Hepatocyte (in vitro differentiated cells): Measurements from ENCODE around the gene OSBPL2. TPM values are rescaled to one million over a fixed set of nuclear protein-coding genes. Genes with fewer than 3 reads are reported as not detected.

Experiments used
- DNase-seq: peaks from one replicate; pipeline ENCODE4 v3.0.0-alpha.2; 2016; ENCODE audit warnings: low spot score
- H2AFZ ChIP-seq: fragments of 200-600 bp; sonication (generic); 2 replicates; pipeline ENCODE4 v1.6.0; 2016; ENCODE audit warnings: antibody characterized with exemption, mild to moderate bottlenecking
- H3K27ac ChIP-seq: fragments of 200-600 bp; sonication (generic); 2 replicates; pipeline ENCODE4 v1.5.1; 2016; ENCODE audit warnings: mild to moderate bottlenecking
- H3K27me3 ChIP-seq: fragments of 200-600 bp; sonication (generic); 2 replicates; pipeline ENCODE4 v1.6.1; 2016
- H3K36me3 ChIP-seq: fragments of 200-600 bp; sonication (generic); replicated peaks from 2 replicates; pipeline ENCODE4 v1.5.1; 2016; ENCODE audit warnings: low read depth; ENCODE audit not compliant: insufficient read depth
- H3K4me1 ChIP-seq: fragments of 200-600 bp; sonication (generic); 2 replicates; pipeline ENCODE4 v1.5.1; 2016; ENCODE audit warnings: mild to moderate bottlenecking, moderate library complexity; ENCODE audit not compliant: insufficient read depth
- H3K4me2 ChIP-seq: fragments of 200-600 bp; sonication (generic); 2 replicates; pipeline ENCODE4 v1.6.0; 2016
- H3K4me3 ChIP-seq: fragments of 200-600 bp; sonication (generic); 2 replicates; pipeline ENCODE4 v1.5.1; 2016; ENCODE audit warnings: mild to moderate bottlenecking
- H3K79me2 ChIP-seq: fragments of 200-600 bp; sonication (generic); 2 replicates; pipeline ENCODE4 v1.6.0; 2017; ENCODE audit warnings: mild to moderate bottlenecking
- H3K9me2 ChIP-seq: fragments of 200-600 bp; sonication (generic); replicated peaks from 2 replicates; pipeline ENCODE4 v1.6.0; 2017; ENCODE audit warnings: mild to moderate bottlenecking; ENCODE audit not compliant: insufficient read depth
- H3K9me3 ChIP-seq: fragments of 200-600 bp; sonication (generic); 2 replicates; pipeline ENCODE4 v1.5.1; 2016; ENCODE audit warnings: low read depth, mild to moderate bottlenecking
- H4K20me1 ChIP-seq: fragments of 200-600 bp; sonication (generic); 2 replicates; pipeline ENCODE4 v1.6.0; 2016; ENCODE audit warnings: mild to moderate bottlenecking; ENCODE audit not compliant: insufficient read depth, poor library complexity, severe bottlenecking
- EZH2 ChIP-seq: fragments of 200-600 bp; sonication (generic); IDR thresholded peaks from 2 replicates; pipeline ENCODE4 v1.6.1; 2016; ENCODE audit warnings: antibody characterized with exemption, mild to moderate bottlenecking, borderline replicate concordance
- EZH2phosphoT487 ChIP-seq: fragments of 200-600 bp; sonication (generic); IDR thresholded peaks from one replicate; pipeline ENCODE4 v1.6.1; 2018; ENCODE audit warnings: antibody characterized with exemption, mild to moderate bottlenecking, low read depth, moderate library complexity; ENCODE audit not compliant: unreplicated experiment, severe bottlenecking
- WGBS: methylation state at CpG from one replicate; pipeline ENCODE4 v1.1.6; 2016; ENCODE audit warnings: low lambda C conversion rate; ENCODE audit errors: missing lambda C conversion rate; 5-methylcytosine and 5-hydroxymethylcytosine counted together
- polyA plus RNA-seq: library from polyadenylated mRNA; unstranded; fragments of >200 nt; fragmentation: Nextera tagmentation; extraction: Ambion mirVana; gene quantifications from 2 replicates; pipeline ENCODE4 v1.2.1, GENCODE V29; 2016
- total RNA-seq: library from RNA; depleted of rRNA; stranded (reverse); fragments of >200 nt; gene quantifications from 2 replicates; pipeline ENCODE4 v1.2.3, GENCODE V29; 2014
- TF ChIP-seq, protein P1 (sequence below): fragments of 200-600 bp; sonication (generic); IDR thresholded peaks from 2 replicates; pipeline ENCODE4 v1.5.1; 2016; ENCODE audit warnings: antibody characterized with exemption, mild to moderate bottlenecking; ENCODE audit not compliant: poor library complexity

Gene OSBPL2
- total and polyA plus RNA-seq, 2 experiments from 2014 or later: 40.5 to 45.9 TPM

- H3K27me3 ChIP-seq: no peaks in the 10 kb centered on the region
- H3K9me2 ChIP-seq: no peaks in the 10 kb centered on the region
Measured at GRCh38 chr20:62231292-62231691, 7.0 kb upstream of the OSBPL2 start.

DNA sequence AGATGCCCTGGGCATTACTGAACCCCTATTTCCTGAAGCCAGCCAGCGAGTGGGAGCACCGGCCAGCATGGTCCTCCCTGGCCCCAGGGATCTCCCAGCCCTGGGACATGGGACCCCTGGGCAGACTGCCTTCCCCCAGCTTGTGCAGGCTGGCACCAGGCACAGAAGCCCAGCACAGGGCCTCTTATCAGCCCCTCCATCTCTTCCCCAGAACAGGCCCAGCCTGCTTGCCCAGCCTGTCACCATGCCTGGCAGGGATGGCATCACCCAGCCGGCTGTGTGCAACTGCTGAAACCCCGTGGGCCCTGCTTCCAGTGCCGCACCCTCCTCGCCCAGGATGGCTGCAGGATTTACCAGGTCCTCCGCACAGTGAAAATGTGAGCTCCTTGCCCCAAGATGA lies 6.1 kb upstream of the OSBPL2 start:
- H3K9me3 ChIP-seq: no peaks in the 10 kb centered on the region
- no peak for DNase-seq
- H3K36me3 ChIP-seq: no peaks in the 10 kb centered on the region
- H4K20me1 ChIP-seq: no peaks in the 10 kb centered on the region
- no peaks in the 10 kb centered on the region for H3K4me1 ChIP-seq
- no peak overlapping the region for H3K4me2 ChIP-seq
- H3K4me3 ChIP-seq: no peak overlapping the region
- no peak for TF ChIP-seq EZH2
- no peak for TF ChIP-seq EZH2phosphoT487
- TF ChIP-seq, protein P1, sequence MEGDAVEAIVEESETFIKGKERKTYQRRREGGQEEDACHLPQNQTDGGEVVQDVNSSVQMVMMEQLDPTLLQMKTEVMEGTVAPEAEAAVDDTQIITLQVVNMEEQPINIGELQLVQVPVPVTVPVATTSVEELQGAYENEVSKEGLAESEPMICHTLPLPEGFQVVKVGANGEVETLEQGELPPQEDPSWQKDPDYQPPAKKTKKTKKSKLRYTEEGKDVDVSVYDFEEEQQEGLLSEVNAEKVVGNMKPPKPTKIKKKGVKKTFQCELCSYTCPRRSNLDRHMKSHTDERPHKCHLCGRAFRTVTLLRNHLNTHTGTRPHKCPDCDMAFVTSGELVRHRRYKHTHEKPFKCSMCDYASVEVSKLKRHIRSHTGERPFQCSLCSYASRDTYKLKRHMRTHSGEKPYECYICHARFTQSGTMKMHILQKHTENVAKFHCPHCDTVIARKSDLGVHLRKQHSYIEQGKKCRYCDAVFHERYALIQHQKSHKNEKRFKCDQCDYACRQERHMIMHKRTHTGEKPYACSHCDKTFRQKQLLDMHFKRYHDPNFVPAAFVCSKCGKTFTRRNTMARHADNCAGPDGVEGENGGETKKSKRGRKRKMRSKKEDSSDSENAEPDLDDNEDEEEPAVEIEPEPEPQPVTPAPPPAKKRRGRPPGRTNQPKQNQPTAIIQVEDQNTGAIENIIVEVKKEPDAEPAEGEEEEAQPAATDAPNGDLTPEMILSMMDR: no peak
- no peaks in the 10 kb centered on the region for H3K9me2 ChIP-seq
- H3K79me2 ChIP-seq: no peaks in the 10 kb centered on the region
- H3K27me3 ChIP-seq: no peaks in the 10 kb centered on the region
- WGBS: 86% methylated on average over 7 of the region's 7 CpGs
- H3K27ac ChIP-seq: no peak overlapping the region
- no peak overlapping the region for H2AFZ ChIP-seq

More at GRCh38 chr20:62231292-62231691, 7.0 kb upstream of the OSBPL2 start:
- Histone ChIP-seq H4K20me1 (no peaks in the 10 kb centered on the region), H3K36me3 (no peaks in the 10 kb centered on the region), H3K4me3 (no peak overlapping the region), H3K4me2 (no peak overlapping the region), H3K27ac (no peak overlapping the region), H3K9me3 (no peaks in the 10 kb centered on the region), H2AFZ (no peak overlapping the region), H3K4me1 (no peaks in the 10 kb centered on the region), H3K79me2 (no peaks in the 10 kb centered on the region)
- no peak for DNase-seq
- TF ChIP-seq EZH2phosphoT487 (no peak), EZH2 (no peak)
- TF ChIP-seq, protein P1: no peak
- 81% methylated on average over 6 of the region's 6 CpGs for WGBS

- H3K9me3 ChIP-seq: no peaks in the 10 kb centered on the region
- H3K9me2 ChIP-seq: no peaks in the 10 kb centered on the region
- 87% methylated on average over 17 of the region's 18 CpGs for WGBS
- TF ChIP-seq EZH2: no peak
- TF ChIP-seq, protein P1: no peak
- no peak for TF ChIP-seq EZH2phosphoT487
- DNase-seq: no peak
- H4K20me1 ChIP-seq: no peaks in the 10 kb centered on the region
- no peak overlapping the region for H2AFZ ChIP-seq
- no peaks in the 10 kb centered on the region for H3K79me2 ChIP-seq
- H3K36me3 ChIP-seq: no peaks in the 10 kb centered on the region
- H3K27ac ChIP-seq: no peak overlapping the region
- H3K4me2 ChIP-seq: no peak overlapping the region
- no peaks in the 10 kb centered on the region for H3K27me3 ChIP-seq
- no peak overlapping the region for H3K4me3 ChIP-seq
- H3K4me1 ChIP-seq: no peaks in the 10 kb centered on the region
Measured at GRCh38 chr20:62232770-62233645, 5.3 kb upstream of the OSBPL2 start.
